ENCODE data around the gene ZNF134.

DNA sequence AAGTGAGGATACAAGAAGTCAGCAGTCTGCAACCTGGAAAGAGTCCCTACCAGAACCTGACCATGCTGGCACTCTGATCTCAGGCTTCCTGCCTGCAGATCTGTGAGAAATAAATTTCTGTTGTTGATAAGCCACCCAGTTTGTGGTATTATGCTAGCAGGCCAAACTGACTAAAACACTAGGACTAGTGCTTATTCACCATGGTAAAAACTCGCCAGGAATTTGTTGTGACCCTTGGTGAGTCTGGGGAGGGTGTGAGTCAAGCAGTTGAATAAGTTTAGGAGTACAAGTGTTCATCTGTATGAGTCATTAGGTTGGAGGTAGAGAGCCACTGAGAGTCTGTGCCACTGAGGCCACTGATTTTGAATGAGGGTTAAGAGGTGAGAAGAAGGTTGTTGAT, 26.5 kb upstream of the ZNF134 start:
- TF ChIP-seq GATA3 (IDR thresholded peaks at IDR 0.05; ENCODE audit: low read depth, low read length): no peak
- TF ChIP-seq GATA2 (IDR thresholded peaks at IDR 0.05; ENCODE audit: low read depth, low read length): no peak
